GM18907 (cell line): ENCODE measurements around the gene MRPL14.
"Not testable (repeated sequence)": the region's sequence is repeated elsewhere in the genome, so short reads cannot be mapped to it uniquely, and the experiment has no call there.

ENCODE experiments used
- ATAC-seq: cut with Tn5 transposase; IDR thresholded peaks from one replicate; pipeline ENCODE4 v1.9.1; 2021; ENCODE audit warnings: mild to moderate bottlenecking, moderate library complexity; ENCODE audit not compliant: unreplicated experiment

MRPL14 gene

GRCh38 chr6:44150317-44150917 is 23.2 kb upstream of the MRPL14 start:
- no peak for ATAC-seq

DNA sequence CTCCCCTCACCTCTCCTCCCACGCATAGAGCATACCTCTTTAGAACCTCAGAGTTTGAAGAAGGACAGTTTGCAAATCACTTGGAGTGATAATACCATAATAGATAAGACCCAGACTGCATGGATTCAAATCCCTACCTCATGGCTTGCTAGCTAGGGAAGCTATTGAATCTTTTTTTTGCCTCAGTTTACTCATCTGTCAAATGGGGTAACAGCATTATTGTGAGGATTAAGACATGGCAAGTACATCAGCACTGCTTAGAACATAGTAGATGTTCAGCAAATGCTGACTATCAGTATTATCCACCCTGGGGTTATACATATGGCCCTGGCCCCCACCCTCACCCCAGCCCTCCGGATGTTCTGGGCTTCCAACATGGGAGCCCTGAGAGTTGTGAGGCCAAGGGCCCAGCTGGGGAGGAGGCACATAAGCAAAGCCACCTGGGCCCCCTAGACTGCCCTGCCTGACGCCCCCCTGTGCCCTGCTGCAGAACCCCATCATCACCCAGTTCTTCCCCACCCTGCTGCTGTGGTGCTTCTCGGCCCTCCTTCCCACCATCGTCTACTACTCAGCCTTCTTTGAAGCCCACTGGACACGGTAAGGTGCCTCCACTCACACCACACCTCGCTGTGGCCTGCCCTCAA is 22.2 kb upstream of the MRPL14 start:
- no peak for ATAC-seq

- ATAC-seq, result no peak
Observed at GRCh38 chr6:44148306-44148705, 21.1 kb upstream of the MRPL14 start.

DNA sequence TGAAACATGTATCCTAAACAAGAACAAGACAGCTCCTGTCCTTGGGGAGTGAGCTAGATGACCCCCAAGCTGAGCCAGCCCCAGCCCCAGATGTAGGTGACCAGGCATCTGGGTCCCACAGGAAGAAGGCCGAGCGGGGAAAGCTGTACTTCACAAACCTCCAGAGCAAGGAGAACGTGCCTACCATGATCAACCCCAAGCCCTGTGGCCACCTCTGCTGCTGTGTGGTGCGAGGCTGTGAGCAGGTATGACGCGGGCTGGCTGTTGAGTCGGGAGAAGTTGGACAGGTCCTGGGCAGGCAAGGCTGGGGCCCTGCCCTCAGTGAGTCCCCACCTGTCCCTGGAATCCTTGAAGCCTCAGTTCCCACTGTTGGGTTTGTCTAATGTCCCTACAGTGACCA is 20.0 kb upstream of the MRPL14 start:
- no peak for ATAC-seq

GRCh38 chr6:44146685-44147084 is 19.4 kb upstream of the MRPL14 start:
- no peak for ATAC-seq

DNA sequence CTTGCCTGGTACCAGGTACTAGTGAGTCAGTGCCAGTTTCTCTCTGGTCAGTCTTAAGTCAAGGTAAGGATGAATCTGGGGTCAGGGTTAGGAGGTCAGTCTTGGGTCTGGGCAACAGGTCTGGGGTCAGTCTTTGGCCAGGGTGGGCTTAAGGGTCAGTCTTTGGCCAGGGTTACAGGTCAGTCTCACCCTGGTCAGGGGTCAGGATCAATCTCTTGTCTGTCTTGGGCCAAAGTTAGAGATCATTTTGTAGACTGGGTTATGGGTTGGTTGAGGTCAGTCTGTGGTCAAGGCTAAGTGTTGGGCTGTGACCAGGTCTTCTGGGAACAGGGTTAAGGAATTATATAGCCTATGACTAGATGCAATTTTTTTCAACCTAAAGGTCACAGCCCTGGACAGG is 18.6 kb upstream of the MRPL14 start:
- no peak for ATAC-seq

GRCh38 chr6:44144536-44144935 is 17.3 kb upstream of the MRPL14 start:
- ATAC-seq, result not testable (repeated sequence)

- no peak for ATAC-seq
Observed at GRCh38 chr6:44143731-44144130, 16.5 kb upstream of the MRPL14 start.

- no peak for ATAC-seq
Observed at GRCh38 chr6:44142835-44143234, 15.6 kb upstream of the MRPL14 start.

GRCh38 chr6:44139351-44139743 is 12.1 kb upstream of the MRPL14 start:
- ATAC-seq, result no peak

DNA sequence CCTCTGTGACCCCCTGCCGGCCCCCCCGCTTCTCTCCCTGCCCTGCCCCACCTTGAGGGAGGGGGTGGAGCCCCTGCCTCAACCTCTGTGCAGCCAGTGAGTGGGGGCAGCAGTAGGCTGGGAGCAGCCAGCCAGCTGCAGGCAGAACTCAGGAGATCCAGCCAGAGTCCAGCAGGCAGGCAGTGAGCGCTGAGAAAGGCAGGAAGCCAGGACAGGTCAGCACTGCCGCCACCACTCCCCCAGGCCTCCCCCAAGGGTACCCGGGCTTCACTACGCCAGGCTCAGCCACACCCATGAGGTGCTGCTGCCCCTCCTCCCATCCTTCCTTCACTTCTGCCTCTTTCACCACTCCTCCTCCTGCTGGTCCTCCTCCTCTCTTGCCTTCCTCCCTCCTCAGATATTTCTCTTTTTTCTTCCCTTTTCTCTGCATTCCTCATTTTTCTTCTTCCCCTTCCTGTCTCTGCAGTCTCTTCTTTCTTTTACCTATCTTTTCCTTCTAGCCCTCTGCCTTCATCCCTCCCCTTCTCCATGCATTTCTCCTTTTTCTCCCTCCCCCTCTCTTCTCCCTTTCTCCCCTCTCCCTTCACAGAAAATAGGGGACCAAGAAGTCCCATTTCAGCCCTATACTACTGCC is 11.6 kb upstream of the MRPL14 start:
- ATAC-seq, result no peak

DNA sequence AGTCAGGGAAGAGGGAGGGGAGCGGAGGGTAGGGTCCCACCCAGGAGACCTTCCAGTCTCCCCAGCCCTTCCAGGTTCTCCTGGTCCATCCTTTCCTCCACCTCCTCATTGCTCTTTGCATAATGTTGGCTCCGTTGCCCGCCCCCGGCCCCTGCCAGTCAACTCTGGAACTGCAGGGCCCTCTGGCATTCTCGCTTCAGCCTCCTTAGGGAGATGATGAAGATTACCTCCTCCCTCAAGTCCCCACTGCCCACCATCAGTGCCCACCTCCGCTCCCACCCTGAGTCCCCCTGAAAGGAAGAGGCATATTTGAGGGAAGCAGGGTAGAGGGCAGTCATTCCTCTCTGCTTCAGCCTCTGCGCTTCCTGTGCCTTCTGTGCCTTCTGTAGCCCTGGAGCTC is 8.6 kb upstream of the MRPL14 start:
- no peak for ATAC-seq

DNA sequence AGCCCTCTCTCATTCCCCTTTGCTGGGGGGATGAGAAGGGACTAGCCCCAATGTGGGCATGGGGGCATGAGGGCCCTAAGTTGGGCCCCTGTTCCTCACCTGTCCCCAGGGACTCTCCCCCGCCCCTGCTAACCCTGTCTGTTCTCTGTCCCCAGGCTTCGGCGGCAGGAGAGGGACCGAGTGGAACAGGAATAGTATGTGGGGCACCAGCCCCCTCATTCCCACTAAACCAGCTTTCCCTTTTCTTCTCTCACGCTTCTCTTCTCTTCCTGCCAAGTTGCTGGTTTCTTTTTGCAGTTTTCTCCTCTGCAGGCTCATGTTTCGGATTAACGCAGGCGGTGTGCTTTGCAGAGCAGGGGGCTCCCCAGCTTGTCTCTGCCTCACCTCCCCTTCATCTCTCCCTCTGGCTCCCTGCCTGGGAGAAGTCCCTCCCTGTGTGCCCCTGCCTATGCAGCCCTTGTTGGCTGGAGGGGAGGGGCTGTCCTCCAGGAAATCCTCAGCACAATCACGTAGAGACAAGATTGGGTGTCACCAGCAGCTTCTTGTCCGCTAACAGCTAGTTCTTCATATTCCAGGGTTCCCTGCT is 8.0 kb upstream of the MRPL14 start:
- no peak for ATAC-seq

DNA sequence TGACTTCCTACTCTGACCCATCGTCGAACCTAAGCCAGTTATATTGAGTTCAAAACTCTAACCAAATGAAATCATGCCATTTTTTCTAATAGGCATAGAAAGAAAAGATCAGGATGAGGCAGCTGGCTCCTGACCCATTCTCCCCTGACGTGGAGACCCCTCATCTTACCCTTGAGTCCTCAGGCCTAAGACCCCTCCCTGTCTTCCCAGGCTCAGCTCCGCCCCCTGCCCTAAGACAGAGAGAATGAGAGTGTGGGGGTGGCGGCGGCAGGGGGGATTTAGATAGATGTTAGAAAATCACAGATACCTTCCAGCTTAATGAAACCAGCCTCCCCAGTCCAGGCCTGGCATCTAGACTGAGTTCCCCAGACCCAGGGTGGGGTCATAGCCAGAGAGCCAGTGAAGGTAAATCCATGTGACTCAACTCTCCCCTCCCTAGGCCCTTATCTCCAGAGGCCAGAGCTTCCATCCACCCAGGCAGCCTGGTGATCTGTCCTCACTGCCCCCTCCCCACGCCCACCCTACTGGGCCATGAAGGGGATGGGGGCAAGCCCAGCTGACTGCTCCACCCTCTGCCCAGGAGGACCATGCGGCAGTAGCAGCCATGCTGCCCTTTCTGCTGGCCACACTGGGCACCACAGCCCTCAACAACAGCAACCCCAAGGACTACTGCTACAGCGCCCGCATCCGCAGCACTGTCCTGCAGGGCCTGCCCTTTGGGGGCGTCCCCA is 6.9 kb upstream of the MRPL14 start:
- ATAC-seq, result no peak

- ATAC-seq, result no peak
Observed at GRCh38 chr6:44133003-44133931, 6.0 kb upstream of the MRPL14 start.

- no peak for ATAC-seq
Observed at GRCh38 chr6:44132476-44132875, 5.2 kb upstream of the MRPL14 start.

- no peak for ATAC-seq
Observed at GRCh38 chr6:44131892-44132291, 4.6 kb upstream of the MRPL14 start.

GRCh38 chr6:44129841-44130322 is 2.6 kb upstream of the MRPL14 start:
- ATAC-seq, result no peak

DNA sequence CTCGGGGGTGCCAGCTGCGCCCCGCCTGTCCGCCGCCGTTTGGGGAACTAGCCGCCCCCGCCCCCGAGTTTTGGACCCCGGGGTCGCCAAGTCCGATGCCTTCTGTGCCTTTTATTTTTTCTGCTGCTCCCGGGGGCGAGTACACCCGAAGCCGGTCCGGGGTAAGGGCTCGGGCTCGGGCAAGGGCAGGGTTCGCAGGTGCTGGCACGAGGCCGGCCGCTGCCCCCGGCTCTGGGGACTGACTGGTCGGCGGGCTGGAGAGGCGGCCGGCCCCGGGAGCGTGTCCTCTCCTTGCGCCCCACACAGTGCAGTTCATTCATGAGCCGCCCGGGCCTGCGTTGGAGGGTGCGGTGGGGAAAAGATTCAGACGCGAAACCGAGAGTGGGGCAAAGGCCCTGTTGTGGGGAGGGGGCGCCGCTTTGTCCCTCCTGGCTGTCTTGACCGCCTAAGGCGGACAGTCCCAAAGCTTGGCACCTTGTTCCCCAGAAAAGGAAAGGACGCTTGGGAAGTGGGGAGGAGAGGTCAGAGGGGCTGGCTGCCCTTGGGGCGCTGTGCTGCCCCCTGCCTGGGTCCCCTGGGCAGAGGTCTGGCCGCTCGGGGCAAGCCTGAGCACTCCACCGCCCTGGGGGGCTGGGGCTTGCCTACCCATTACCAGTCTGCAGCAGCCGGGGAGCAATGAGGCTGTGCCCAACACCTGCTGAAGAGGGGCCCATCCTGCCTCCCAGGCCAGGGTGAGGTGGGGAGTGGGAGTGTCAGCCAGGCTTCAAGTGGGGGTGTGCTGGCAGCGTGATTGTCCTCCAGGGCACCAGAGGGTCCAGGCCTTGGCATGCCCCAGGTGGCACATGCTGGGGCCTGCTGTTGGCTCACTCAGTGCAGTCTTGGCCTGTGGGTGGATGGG is 1.0 kb upstream of the MRPL14 start:
- peak; percentile 28 for ATAC-seq
